B cell (primary cell): ENCODE data around the gene DKC1.

Experiments
- EZH2 ChIP-seq: IDR thresholded peaks from 2 replicates; pipeline ENCODE4 v1.6.1; 2012; ENCODE audit warnings: borderline replicate concordance, low read depth, mild to moderate bottlenecking, moderate library complexity, low read length; ENCODE audit not compliant: insufficient read depth, poor library complexity, severe bottlenecking
- TF ChIP-seq, protein P1 (sequence below): fragments of 200-600 bp; IDR thresholded peaks from one replicate; pipeline ENCODE4 v1.8.0; 2022; ENCODE audit warnings: antibody characterized with exemption, mild to moderate bottlenecking

DNA sequence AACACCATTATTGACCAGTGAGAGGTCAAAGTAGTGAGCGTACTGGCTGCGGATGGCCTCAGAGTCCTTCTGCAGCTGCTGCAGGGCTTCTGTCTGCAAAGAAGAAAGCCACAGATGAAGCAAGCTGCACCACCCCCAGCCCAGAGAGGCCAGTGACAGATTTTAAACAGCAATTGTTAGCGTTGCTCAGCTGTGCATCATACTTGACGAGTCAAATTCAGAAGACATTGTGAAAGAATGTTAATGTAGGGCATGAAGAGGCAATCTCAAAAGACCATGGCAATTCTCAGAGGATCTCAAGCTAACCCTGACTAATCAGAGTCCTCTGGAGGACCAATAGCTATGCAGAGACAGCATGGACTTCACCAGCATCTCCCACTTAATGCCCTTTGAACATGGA, 16.6 kb downstream of the DKC1 start:
- TF ChIP-seq, protein P1, sequence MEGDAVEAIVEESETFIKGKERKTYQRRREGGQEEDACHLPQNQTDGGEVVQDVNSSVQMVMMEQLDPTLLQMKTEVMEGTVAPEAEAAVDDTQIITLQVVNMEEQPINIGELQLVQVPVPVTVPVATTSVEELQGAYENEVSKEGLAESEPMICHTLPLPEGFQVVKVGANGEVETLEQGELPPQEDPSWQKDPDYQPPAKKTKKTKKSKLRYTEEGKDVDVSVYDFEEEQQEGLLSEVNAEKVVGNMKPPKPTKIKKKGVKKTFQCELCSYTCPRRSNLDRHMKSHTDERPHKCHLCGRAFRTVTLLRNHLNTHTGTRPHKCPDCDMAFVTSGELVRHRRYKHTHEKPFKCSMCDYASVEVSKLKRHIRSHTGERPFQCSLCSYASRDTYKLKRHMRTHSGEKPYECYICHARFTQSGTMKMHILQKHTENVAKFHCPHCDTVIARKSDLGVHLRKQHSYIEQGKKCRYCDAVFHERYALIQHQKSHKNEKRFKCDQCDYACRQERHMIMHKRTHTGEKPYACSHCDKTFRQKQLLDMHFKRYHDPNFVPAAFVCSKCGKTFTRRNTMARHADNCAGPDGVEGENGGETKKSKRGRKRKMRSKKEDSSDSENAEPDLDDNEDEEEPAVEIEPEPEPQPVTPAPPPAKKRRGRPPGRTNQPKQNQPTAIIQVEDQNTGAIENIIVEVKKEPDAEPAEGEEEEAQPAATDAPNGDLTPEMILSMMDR = no peak
- TF ChIP-seq EZH2 = no peak
